Lower leg skin (tissue), 3 donors: ENCODE data around the gene MTA2.

Experiments
- CTCF ChIP-seq, 3 donors: fragments of 450-650 bp; IDR thresholded peaks; one replicate each; pipeline ENCODE4 v1.5.1; 2016; ENCODE audit warnings: antibody characterized with exemption in 3 of 3, mild to moderate bottlenecking in 3 of 3, moderate library complexity in 2 of 3
- POLR2A ChIP-seq, 2 donors: fragments of 450-650 bp; IDR thresholded peaks; one replicate each; pipeline ENCODE4 v1.6.1; 2016 to 2017; ENCODE audit warnings: antibody characterized with exemption in 2 of 2, mild to moderate bottlenecking in 1 of 2, moderate library complexity in 1 of 2

- TF ChIP-seq CTCF (IDR thresholded peaks at IDR 0.05) (no peak), POLR2A (IDR thresholded peaks at IDR 0.05) (no peak)
Observed at GRCh38 chr11:62610403-62610802, 8.7 kb upstream of the MTA2 start.
